ENCODE results near the gene FBXL17. TPM values are rescaled to one million over a fixed set of nuclear protein-coding genes. Genes with fewer than 3 reads are reported as not detected.

The FBXL17 gene
- total and polyA plus RNA-seq, 7 donors = 6.2 to 36.1 (median 30.3) TPM

DNA sequence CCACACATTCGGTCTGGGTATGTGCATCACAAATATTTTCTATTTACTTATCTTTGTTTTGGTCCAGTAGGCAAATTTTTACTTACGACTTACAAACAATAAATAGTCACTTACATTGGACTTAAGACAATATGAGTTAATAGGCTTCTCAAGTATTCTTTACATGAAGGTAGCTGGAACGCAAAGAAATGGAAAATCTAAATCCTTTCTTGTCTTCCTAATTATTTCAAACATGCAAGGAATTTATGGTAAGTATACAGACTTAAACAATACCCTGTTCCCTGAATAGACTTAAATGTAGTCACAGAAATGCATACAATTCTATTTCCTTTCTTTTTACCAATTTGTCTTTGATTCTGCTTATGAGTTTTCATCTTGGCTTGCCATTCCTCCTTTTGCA, 448.6 kb downstream of the FBXL17 start:
- WGBS, 3 donors = 88 to 92% (median 89%) methylated on average over 3 of the region's 3 CpGs
- no peak for ATAC-seq

DNA sequence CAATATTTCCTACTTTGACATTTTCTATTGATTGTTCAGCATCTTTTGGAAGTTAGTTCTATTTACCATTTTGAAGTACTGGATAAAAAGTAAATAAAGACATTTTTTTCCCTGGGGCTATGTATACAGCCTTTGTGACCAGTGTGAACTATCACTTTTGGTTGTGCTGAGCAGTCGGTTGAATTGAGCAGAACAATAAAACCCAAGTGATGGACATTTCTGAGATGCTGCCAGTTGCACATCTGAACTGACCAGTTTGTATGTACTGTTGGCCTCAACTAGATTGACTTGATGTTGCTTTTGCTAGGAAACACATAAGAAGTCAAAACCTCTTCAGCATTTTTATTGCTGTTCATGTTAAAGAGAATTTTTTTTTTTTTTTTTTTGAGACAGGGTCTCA, 451.0 kb downstream of the FBXL17 start:
- no peak for ATAC-seq

More for the DNA sequence above, 448.6 kb downstream of the FBXL17 start:
- intact Hi-C loops (cut with DNase I) = no loop called here
- DNase-seq = no peak
- no peak overlapping the region for H3K27ac ChIP-seq
- H3K36me3 ChIP-seq (ENCODE audit: insufficient read depth in 1 of 2, low read depth in 1 of 2) = no peaks in the 10 kb centered on the region
- TF ChIP-seq, protein P1, sequence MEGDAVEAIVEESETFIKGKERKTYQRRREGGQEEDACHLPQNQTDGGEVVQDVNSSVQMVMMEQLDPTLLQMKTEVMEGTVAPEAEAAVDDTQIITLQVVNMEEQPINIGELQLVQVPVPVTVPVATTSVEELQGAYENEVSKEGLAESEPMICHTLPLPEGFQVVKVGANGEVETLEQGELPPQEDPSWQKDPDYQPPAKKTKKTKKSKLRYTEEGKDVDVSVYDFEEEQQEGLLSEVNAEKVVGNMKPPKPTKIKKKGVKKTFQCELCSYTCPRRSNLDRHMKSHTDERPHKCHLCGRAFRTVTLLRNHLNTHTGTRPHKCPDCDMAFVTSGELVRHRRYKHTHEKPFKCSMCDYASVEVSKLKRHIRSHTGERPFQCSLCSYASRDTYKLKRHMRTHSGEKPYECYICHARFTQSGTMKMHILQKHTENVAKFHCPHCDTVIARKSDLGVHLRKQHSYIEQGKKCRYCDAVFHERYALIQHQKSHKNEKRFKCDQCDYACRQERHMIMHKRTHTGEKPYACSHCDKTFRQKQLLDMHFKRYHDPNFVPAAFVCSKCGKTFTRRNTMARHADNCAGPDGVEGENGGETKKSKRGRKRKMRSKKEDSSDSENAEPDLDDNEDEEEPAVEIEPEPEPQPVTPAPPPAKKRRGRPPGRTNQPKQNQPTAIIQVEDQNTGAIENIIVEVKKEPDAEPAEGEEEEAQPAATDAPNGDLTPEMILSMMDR (IDR thresholded peaks at IDR 0.05) = no peak
- H3K4me1 ChIP-seq = no peaks in the 10 kb centered on the region
- no peaks in the 10 kb centered on the region for H3K9me3 ChIP-seq
- H3K27me3 ChIP-seq (ENCODE audit: insufficient read depth in 3 of 3, low read length in 2 of 3) = no peaks in the 10 kb centered on the region
- no peak overlapping the region for H3K4me3 ChIP-seq

DNA sequence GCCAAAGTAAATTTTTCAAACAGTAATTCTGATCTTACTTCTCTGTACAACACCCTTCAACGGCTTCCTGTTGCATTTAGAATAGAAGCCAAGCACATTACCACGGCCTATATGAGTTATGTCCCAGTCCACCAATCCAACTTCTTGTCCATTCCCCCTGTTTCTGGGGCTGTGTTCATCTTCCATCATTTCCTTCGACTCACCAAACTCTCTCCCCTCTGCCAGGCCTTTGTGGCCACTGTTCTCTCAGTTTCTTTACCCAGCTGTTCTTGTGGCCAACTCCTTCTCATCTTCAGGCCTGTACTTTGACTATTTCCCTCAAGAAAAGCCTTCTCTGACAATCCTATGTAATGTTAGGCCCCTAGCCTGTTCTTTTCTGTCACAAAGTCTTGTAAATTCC, 451.8 kb downstream of the FBXL17 start:
- H3K4me1 ChIP-seq = no peaks in the 10 kb centered on the region
- no peak for DNase-seq
- H3K9me3 ChIP-seq = no peaks in the 10 kb centered on the region
- H3K36me3 ChIP-seq (ENCODE audit: insufficient read depth in 1 of 2, low read depth in 1 of 2) = no peaks in the 10 kb centered on the region
- 85 to 95% (median 85%) methylated on average over 3 of the region's 3 CpGs for WGBS, 3 donors
- TF ChIP-seq, protein P1 (IDR thresholded peaks at IDR 0.05) = no peak
- no peak for ATAC-seq
- no peaks in the 10 kb centered on the region for H3K27me3 ChIP-seq (ENCODE audit: insufficient read depth in 3 of 3, low read length in 2 of 3)
- no peak overlapping the region for H3K27ac ChIP-seq
- H3K4me3 ChIP-seq = no peak overlapping the region
- intact Hi-C loops (cut with DNase I) = no loop called here

More for the DNA sequence above, 451.0 kb downstream of the FBXL17 start:
- no peaks in the 10 kb centered on the region for H3K27me3 ChIP-seq (ENCODE audit: insufficient read depth in 3 of 3, low read length in 2 of 3)
- no peak overlapping the region for H3K4me3 ChIP-seq
- WGBS, 3 donors = 94 to 98% (median 94%) methylated on average over 1 of the region's 1 CpG
- no peaks in the 10 kb centered on the region for H3K36me3 ChIP-seq (ENCODE audit: insufficient read depth in 1 of 2, low read depth in 1 of 2)
- H3K9me3 ChIP-seq = no peaks in the 10 kb centered on the region
- TF ChIP-seq, protein P1 (IDR thresholded peaks at IDR 0.05) = no peak
- intact Hi-C loops (cut with DNase I) = no loop called here
- no peaks in the 10 kb centered on the region for H3K4me1 ChIP-seq
- H3K27ac ChIP-seq = no peak overlapping the region
- DNase-seq = no peak

DNA sequence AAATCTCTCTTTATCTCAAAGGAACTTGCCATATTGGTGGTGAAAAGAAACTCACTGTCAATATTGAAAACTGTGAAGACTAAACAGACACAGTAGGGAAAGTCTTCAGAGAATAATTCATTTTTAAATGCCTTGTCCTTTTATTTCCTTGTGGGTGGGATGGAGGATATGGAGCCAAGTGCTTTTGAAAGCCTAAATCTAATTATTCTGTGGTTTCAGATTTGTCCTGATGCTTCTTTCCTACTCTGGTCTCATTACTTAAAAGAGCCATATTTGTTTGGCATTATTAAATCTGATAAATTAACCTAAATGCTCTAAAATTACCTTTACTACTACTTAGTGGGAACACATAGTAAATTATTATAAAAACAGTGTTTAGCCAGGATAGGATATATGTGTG, 452.8 kb downstream of the FBXL17 start:
- Histone ChIP-seq H3K4me3 (no peak overlapping the region), H3K9me3 (no peaks in the 10 kb centered on the region), H3K27ac (no peak overlapping the region), H3K36me3 (ENCODE audit: insufficient read depth in 1 of 2, low read depth in 1 of 2) (no peaks in the 10 kb centered on the region), H3K4me1 (no peaks in the 10 kb centered on the region), H3K27me3 (ENCODE audit: insufficient read depth in 3 of 3, low read length in 2 of 3) (no peaks in the 10 kb centered on the region)
- DNase-seq (no peak), ATAC-seq (no peak)
- intact Hi-C loops (cut with DNase I) = no loop called here
- TF ChIP-seq, protein P1 (IDR thresholded peaks at IDR 0.05) = no peak

DNA sequence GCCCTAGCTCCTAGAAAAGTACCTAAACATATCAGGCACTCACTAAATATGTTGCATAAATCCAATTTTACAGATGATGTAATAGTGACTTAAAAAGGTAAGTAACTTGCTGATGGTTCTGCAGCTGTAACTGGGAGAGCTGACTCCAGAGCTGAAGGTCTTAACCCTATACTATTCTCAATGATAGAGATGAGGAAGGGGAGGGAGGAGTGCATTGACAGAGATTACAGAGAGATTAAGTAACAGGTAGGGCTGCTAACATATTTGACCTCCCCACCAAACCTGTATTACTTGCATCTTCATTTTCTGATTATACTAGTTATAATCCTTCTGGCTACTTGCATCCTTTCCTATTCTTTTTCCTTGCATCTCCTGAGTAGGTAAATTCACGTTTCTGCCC, 455.8 kb downstream of the FBXL17 start:
- DNase-seq = no peak
- Histone ChIP-seq H3K4me3 (no peak overlapping the region), H3K9me3 (no peaks in the 10 kb centered on the region), H3K4me1 (no peaks in the 10 kb centered on the region), H3K36me3 (ENCODE audit: insufficient read depth in 1 of 2, low read depth in 1 of 2) (no peaks in the 10 kb centered on the region), H3K27ac (no peak overlapping the region), H3K27me3 (ENCODE audit: insufficient read depth in 3 of 3, low read length in 2 of 3) (no peaks in the 10 kb centered on the region)
- intact Hi-C loops (cut with DNase I) = no loop called here
- WGBS, 3 donors = 79 to 82% (median 80%) methylated on average over 1 of the region's 1 CpG
- ATAC-seq = no peak
- TF ChIP-seq, protein P1 (IDR thresholded peaks at IDR 0.05) = no peak

All from psoas muscle (tissue), 8 donors.